ENCODE measurements around the gene CYP39A1.

The CYP39A1 gene

DNA sequence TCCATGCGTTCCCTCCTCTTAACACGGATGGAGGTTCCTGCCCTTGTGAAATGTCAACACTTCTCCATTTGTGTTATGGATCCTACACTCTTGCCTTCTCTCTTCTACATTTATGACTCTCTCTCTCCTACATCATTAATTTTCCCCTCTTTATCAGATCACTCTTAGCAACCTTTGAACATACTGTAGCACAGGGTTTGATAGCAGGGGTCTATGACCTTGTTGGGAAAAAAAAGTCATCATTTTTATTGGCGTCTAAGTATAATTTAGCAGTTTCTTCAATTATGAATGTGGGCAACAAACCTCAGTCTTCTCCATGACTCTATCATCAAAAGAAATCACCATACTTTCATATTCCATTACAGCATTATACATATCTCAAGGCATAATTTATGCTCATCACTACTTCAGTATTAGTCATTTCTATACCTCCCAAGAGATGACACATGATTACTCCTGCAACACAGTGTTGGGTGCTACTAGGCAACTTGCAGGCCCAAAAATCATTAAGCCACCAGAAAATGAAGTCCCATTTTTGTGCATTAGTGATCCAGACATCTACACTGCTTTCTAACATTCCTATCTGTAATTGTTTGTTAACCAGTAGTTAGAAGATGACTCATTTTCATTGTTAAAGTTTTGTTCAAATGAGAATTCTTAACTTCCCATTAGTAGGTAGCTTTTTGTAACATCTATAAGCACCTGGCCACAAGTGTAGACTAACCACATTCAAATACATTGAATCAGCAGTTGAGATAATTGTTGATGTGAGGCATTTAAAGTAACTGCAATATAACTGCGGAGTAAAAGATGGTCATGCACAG lies 9.5 kb downstream of the CYP39A1 start:
- H3K4me3 ChIP-seq (ENCODE audit: low read length), result no peak overlapping the region
- no peaks in the 10 kb centered on the region for H3K4me1 ChIP-seq (ENCODE audit: control insufficient read depth, insufficient read depth, low read length)
- no peak overlapping the region for H3K9ac ChIP-seq (ENCODE audit: low read length)
- H3K9me3 ChIP-seq (ENCODE audit: control insufficient read depth, low read length), result no peaks in the 10 kb centered on the region
- H3K36me3 ChIP-seq (ENCODE audit: control insufficient read depth, insufficient read depth, low read length), result no peaks in the 10 kb centered on the region
- H3K27me3 ChIP-seq (ENCODE audit: control insufficient read depth, insufficient read depth, low read length), result no peaks in the 10 kb centered on the region

DNA sequence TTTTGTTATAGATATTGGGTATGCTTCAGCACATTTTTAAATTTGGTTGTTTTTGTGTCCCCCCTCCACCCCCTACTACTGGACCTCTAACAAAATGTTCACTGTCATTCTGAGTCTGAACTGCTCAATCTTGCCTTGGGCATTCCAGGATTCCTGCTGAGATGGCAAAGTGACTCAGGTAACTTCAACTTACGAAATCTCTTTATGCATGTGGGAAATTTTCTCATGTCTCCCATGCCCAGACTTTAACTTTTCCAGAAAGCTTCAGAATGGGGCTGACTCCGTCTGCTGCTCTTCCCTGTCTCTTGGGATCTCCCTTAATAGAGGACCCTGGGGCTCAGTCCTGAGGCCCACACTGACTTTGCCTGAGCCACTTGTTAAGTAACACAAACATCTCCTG lies 14.0 kb downstream of the CYP39A1 start:
- no peak overlapping the region for H3K4me3 ChIP-seq (ENCODE audit: low read length)
- H3K36me3 ChIP-seq (ENCODE audit: control insufficient read depth, insufficient read depth, low read length), result no peaks in the 10 kb centered on the region
- no peak overlapping the region for H3K9ac ChIP-seq (ENCODE audit: low read length)
- no peaks in the 10 kb centered on the region for H3K9me3 ChIP-seq (ENCODE audit: control insufficient read depth, low read length)
- no peaks in the 10 kb centered on the region for H3K27me3 ChIP-seq (ENCODE audit: control insufficient read depth, insufficient read depth, low read length)
- H3K4me1 ChIP-seq (ENCODE audit: control insufficient read depth, insufficient read depth, low read length), result no peaks in the 10 kb centered on the region

DNA sequence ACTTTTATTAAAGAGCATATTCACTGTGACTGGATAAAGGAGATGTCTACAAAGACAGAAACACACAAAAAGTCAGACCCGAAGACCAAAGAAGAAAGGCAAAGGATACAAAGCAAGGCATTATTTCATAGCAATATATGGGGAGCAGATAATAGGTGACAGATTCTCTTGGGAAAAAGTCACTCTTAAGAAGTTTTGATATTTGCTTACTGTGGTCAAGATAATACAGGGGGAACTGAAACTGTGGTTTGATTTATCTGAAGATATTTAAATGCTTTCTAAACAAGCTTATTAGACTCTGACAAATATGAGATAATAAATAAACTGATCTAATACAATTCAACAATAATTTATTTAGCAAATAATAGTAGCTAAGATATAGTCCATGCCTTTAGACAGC lies 14.7 kb downstream of the CYP39A1 start:
- H3K27me3 ChIP-seq (ENCODE audit: control insufficient read depth, insufficient read depth, low read length), result no peaks in the 10 kb centered on the region
- H3K4me1 ChIP-seq (ENCODE audit: control insufficient read depth, insufficient read depth, low read length), result no peaks in the 10 kb centered on the region
- no peaks in the 10 kb centered on the region for H3K9me3 ChIP-seq (ENCODE audit: control insufficient read depth, low read length)
- no peak overlapping the region for H3K9ac ChIP-seq (ENCODE audit: low read length)
- no peak overlapping the region for H3K4me3 ChIP-seq (ENCODE audit: low read length)
- no peaks in the 10 kb centered on the region for H3K36me3 ChIP-seq (ENCODE audit: control insufficient read depth, insufficient read depth, low read length)

DNA sequence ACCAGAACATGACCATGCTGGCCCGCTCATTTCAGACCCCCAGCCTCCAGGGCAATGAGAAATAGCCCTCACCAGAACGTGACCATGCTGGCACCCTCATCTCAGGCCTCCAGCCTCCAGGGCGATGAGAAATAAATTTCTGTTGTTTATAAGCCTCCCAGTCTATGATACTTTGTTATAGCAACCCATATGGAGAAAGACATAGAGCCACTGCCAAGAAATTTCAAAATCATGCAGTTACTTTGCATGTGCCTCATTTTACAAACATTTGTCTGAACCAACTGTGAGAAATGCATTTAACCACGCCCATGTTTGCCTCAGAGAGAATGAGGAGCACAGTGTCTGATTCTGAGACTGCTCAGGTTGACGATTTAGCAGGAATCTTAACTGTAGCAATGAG lies 15.5 kb downstream of the CYP39A1 start:
- Histone ChIP-seq H3K36me3 (ENCODE audit: control insufficient read depth, insufficient read depth, low read length) (no peaks in the 10 kb centered on the region), H3K9ac (ENCODE audit: low read length) (no peak overlapping the region), H3K27me3 (ENCODE audit: control insufficient read depth, insufficient read depth, low read length) (no peaks in the 10 kb centered on the region), H3K4me1 (ENCODE audit: control insufficient read depth, insufficient read depth, low read length) (no peaks in the 10 kb centered on the region), H3K9me3 (ENCODE audit: control insufficient read depth, low read length) (no peaks in the 10 kb centered on the region), H3K4me3 (ENCODE audit: low read length) (no peak overlapping the region)

DNA sequence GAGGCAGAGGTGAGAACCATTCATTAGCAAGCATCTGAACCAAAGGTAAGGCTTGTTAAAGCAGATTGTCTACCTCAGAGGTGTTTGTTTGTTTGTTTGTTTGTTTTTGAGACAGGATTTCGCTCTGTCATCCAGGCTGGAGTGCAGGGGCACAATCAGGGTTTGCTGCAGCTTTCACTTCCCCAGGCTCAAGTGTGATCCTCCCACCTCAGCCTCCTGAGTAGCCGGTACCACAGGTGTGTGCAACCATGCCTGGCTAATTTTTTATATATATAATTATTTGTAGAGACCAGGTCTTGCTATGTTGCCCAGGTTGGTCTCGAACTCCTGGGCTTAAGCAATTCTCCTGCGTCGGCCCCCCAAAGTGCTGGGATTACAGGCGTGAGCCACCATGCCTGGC lies 17.2 kb downstream of the CYP39A1 start:
- H3K9ac ChIP-seq (ENCODE audit: low read length), result no peak overlapping the region
- no peak overlapping the region for H3K4me3 ChIP-seq (ENCODE audit: low read length)
- no peaks in the 10 kb centered on the region for H3K4me1 ChIP-seq (ENCODE audit: control insufficient read depth, insufficient read depth, low read length)
- H3K36me3 ChIP-seq (ENCODE audit: control insufficient read depth, insufficient read depth, low read length), result no peaks in the 10 kb centered on the region
- no peaks in the 10 kb centered on the region for H3K27me3 ChIP-seq (ENCODE audit: control insufficient read depth, insufficient read depth, low read length)
- no peaks in the 10 kb centered on the region for H3K9me3 ChIP-seq (ENCODE audit: control insufficient read depth, low read length)

DNA sequence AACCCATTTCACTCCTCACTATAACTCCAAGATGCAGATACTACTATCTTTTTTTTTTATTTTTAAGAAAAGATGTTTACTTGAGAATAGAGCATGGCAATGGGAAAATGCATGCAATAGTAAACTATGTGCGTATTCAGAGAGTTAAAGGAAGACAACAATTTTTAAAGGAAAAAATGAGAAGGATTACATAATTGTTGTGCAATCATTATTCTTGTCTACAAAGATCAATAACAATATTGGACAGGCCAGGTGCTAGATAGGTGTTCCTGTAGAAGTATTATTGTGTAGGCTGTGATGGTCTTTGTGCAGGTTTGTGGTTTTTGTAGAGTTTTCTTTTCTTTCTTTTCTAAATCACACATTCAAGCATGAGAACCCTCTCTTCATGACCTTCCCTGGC lies 20.6 kb downstream of the CYP39A1 start:
- Histone ChIP-seq H3K27me3 (ENCODE audit: control insufficient read depth, insufficient read depth, low read length) (no peaks in the 10 kb centered on the region), H3K36me3 (ENCODE audit: control insufficient read depth, insufficient read depth, low read length) (no peaks in the 10 kb centered on the region), H3K4me1 (ENCODE audit: control insufficient read depth, insufficient read depth, low read length) (no peaks in the 10 kb centered on the region), H3K4me3 (ENCODE audit: low read length) (no peak overlapping the region), H3K9me3 (ENCODE audit: control insufficient read depth, low read length) (no peaks in the 10 kb centered on the region), H3K9ac (ENCODE audit: low read length) (no peak overlapping the region)

DNA sequence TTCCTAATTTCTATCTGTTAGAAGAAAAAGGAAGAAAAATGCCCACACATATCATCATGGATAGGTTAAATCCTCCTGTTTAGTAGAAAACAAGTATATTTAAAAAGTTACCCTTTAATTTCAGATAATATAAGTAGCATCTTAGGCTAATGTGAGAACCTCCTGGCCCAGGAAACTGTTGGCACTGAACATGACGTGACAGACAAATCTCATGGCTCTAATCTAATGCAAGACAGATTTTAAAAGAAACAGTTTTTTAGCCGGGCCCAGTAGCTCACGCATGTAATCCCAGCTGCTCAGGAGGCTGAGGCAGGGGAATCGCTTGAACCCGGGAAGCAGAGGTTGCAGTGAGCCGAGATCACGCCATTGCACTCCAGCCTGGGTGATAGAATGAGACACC lies 22.9 kb downstream of the CYP39A1 start:
- Histone ChIP-seq H3K9ac (ENCODE audit: low read length) (no peak overlapping the region), H3K9me3 (ENCODE audit: control insufficient read depth, low read length) (no peaks in the 10 kb centered on the region)

DNA sequence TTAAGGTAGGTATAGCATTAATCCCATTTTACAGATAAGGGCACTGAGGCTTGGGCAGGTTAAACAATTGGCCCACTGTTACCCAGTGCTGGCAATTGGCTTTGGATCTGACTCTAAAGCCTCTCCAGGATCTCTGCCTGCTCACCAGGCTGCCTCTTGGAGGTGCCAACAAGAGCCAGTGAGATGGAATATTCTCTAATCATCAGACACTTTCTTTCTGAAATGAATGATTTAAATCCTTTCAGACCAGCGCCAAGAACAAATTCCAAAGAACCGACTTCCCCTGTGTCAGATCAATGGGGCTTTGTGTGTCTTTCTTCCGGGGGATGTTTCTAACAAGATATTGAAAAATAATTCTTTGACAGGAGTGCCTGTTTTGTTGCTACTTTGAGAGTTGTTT lies 23.6 kb downstream of the CYP39A1 start:
- Histone ChIP-seq H3K9ac (ENCODE audit: low read length) (no peak overlapping the region), H3K4me3 (ENCODE audit: low read length) (no peak overlapping the region), H3K9me3 (ENCODE audit: control insufficient read depth, low read length) (no peaks in the 10 kb centered on the region), H3K36me3 (ENCODE audit: control insufficient read depth, insufficient read depth, low read length) (no peaks in the 10 kb centered on the region), H3K27me3 (ENCODE audit: control insufficient read depth, insufficient read depth, low read length) (no peaks in the 10 kb centered on the region), H3K4me1 (ENCODE audit: control insufficient read depth, insufficient read depth, low read length) (peaks cover 8% of the 10 kb centered on the region)

More for the DNA sequence above, 22.9 kb downstream of the CYP39A1 start:
- no peak overlapping the region for H3K4me3 ChIP-seq (ENCODE audit: low read length)
- no peaks in the 10 kb centered on the region for H3K36me3 ChIP-seq (ENCODE audit: control insufficient read depth, insufficient read depth, low read length)
- peaks cover 8% of the 10 kb centered on the region for H3K4me1 ChIP-seq (ENCODE audit: control insufficient read depth, insufficient read depth, low read length)
- no peaks in the 10 kb centered on the region for H3K27me3 ChIP-seq (ENCODE audit: control insufficient read depth, insufficient read depth, low read length)

DNA sequence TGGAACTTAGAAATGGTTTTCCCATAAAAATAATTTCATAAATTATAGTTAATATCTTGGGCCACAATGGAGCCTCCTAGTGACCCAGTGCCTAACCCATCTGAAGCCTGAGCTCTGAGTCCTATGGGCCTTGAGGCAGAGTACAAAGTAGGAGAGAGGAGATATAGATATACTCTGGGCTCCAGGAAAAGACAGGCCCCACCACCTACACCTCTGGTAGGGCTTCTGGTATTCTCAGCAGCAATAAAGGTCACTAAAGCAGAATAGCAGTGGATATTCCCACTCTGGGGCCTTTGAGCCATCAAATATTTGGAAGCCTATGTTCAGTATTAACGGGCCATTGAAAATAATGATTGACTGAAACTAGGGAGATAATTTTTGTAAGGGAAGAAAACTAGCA lies 24.1 kb downstream of the CYP39A1 start:
- Histone ChIP-seq H3K4me1 (ENCODE audit: control insufficient read depth, insufficient read depth, low read length) (peaks cover 8% of the 10 kb centered on the region), H3K9me3 (ENCODE audit: control insufficient read depth, low read length) (no peaks in the 10 kb centered on the region), H3K9ac (ENCODE audit: low read length) (no peak overlapping the region), H3K4me3 (ENCODE audit: low read length) (no peak overlapping the region), H3K36me3 (ENCODE audit: control insufficient read depth, insufficient read depth, low read length) (no peaks in the 10 kb centered on the region), H3K27me3 (ENCODE audit: control insufficient read depth, insufficient read depth, low read length) (no peaks in the 10 kb centered on the region)

DNA sequence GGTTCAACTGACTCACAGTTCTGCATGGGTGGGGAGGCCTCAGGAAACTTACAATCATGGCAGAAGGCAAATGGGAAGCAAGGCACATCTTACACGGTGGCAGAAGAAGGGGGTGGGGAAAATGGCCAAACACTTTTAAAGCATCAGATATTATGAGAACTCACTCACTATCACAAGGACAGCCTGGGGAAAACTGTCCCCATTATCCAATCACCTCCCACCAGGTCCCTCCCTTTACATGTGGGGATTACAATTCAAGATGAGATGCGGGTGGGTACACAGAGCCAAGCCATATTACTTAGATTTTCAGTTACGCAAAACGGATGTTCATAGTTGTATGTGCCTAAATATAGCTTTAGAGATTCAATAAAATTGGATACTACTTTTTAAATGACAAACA lies 25.6 kb downstream of the CYP39A1 start:
- Histone ChIP-seq H3K27me3 (ENCODE audit: control insufficient read depth, insufficient read depth, low read length) (no peaks in the 10 kb centered on the region), H3K36me3 (ENCODE audit: control insufficient read depth, insufficient read depth, low read length) (no peaks in the 10 kb centered on the region), H3K9ac (ENCODE audit: low read length) (no peak overlapping the region), H3K4me1 (ENCODE audit: control insufficient read depth, insufficient read depth, low read length) (peaks cover 8% of the 10 kb centered on the region), H3K9me3 (ENCODE audit: control insufficient read depth, low read length) (no peaks in the 10 kb centered on the region), H3K4me3 (ENCODE audit: low read length) (no peak overlapping the region)

DNA sequence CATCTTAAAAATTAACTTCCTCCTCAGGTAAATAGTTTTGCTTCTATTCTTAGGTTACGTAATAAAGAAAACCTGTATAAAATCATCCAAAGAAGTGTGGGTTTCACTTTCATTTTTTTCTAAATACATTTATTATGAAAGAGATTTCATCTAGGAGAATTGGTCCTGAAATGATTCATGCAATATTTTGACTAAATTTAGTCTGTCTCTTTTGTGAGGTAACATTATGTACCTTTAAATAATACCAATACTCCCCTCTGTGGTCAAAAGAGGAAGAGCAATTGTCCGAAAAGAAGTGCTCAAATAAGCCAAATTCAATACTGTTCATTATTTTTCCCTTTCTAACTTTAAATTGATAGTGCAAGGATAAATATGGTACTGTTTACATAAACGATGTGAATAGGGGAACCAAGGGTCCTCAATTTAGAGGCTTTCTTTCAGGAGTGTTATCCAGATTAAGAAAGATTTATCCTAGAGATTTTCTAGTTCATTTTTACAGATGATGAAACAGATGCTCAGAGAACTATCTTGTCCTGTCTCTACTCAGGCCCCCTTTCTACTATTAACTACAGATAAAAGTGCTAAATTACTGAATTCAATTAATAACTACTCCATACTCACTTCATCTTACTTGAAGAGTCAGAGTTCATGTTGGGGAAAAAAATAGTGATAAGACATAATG lies 26.2 kb downstream of the CYP39A1 start:
- Histone ChIP-seq H3K9me3 (ENCODE audit: control insufficient read depth, low read length) (no peaks in the 10 kb centered on the region), H3K4me1 (ENCODE audit: control insufficient read depth, insufficient read depth, low read length) (peaks cover 8% of the 10 kb centered on the region), H3K9ac (ENCODE audit: low read length) (no peak overlapping the region), H3K27me3 (ENCODE audit: control insufficient read depth, insufficient read depth, low read length) (no peaks in the 10 kb centered on the region), H3K4me3 (ENCODE audit: low read length) (no peak overlapping the region), H3K36me3 (ENCODE audit: control insufficient read depth, insufficient read depth, low read length) (no peaks in the 10 kb centered on the region)

DNA sequence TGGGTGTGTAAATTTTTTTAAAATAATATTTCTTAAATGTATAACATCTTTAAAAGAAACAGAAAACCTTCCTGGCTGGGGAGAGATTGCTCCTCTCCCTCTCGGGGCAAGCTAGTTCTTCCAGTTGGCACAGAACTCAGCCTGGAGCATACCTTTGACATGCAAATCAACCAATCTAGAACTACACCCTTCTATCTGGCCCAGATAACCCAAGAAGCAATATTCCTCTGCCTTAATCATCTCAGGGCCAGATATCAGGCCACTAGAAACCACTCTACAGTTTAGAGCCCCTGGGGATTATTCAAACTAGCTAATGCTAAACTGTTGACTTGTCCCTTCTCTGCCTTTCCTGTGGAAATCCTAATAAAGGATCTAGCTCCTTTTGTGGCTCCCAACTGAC lies 33.9 kb downstream of the CYP39A1 start:
- Histone ChIP-seq H3K4me1 (ENCODE audit: control insufficient read depth, insufficient read depth, low read length) (no peaks in the 10 kb centered on the region), H3K4me3 (ENCODE audit: low read length) (no peak overlapping the region), H3K9me3 (ENCODE audit: control insufficient read depth, low read length) (no peaks in the 10 kb centered on the region), H3K36me3 (ENCODE audit: control insufficient read depth, insufficient read depth, low read length) (no peaks in the 10 kb centered on the region), H3K9ac (ENCODE audit: low read length) (no peak overlapping the region), H3K27me3 (ENCODE audit: control insufficient read depth, insufficient read depth, low read length) (no peaks in the 10 kb centered on the region)

Data from mucosa of stomach (tissue), 1 donor.